Loucy (cell line): ENCODE measurements around the gene DMRTC2.

Experiments used
- H2AFZ ChIP-seq: fragments of 200-600 bp; sonication (generic); 2 replicates; pipeline ENCODE4 v1.6.0; 2016; ENCODE audit warnings: antibody characterized with exemption, mild to moderate bottlenecking, low read length, moderate library complexity
- H3F3A ChIP-seq: fragments of 200-600 bp; 2 replicates; pipeline ENCODE4 v1.6.0; 2016; ENCODE audit warnings: antibody characterized with exemption, low read depth, mild to moderate bottlenecking
- H3K27me3 ChIP-seq: fragments of 200-600 bp; sonication (generic); 2 replicates; pipeline ENCODE4 v1.6.1; 2014; ENCODE audit warnings: low read length, mild to moderate bottlenecking; ENCODE audit not compliant: insufficient read depth, poor library complexity, severe bottlenecking
- H3K36me3 ChIP-seq: fragments of 200-600 bp; sonication (generic); 2 replicates; pipeline ENCODE4 v1.6.1; 2016; ENCODE audit warnings: low read length; ENCODE audit not compliant: insufficient read depth
- H3K4me1 ChIP-seq: fragments of 200-600 bp; sonication (generic); 2 replicates; pipeline ENCODE4 v1.5.1; 2014; ENCODE audit warnings: low read length, mild to moderate bottlenecking; ENCODE audit not compliant: insufficient read depth, poor library complexity, severe bottlenecking
- H3K4me2 ChIP-seq: fragments of 200-600 bp; sonication (generic); 2 replicates; pipeline ENCODE4 v1.6.0; 2014; ENCODE audit warnings: antibody characterized with exemption, low read length, low read depth, mild to moderate bottlenecking; ENCODE audit not compliant: poor library complexity, severe bottlenecking
- H3K4me3 ChIP-seq: fragments of 200-600 bp; sonication (generic); 2 replicates; pipeline ENCODE4 v1.5.1; 2014; ENCODE audit warnings: low read length, mild to moderate bottlenecking, mixed read lengths; ENCODE audit not compliant: poor library complexity, severe bottlenecking
- H3K79me2 ChIP-seq: fragments of 200-600 bp; sonication (generic); 2 replicates; pipeline ENCODE4 v1.6.1; 2014; ENCODE audit warnings: low read length; ENCODE audit not compliant: insufficient read depth
- H3K9ac ChIP-seq: fragments of 200-600 bp; sonication (generic); 2 replicates; pipeline ENCODE4 v1.6.0; 2014; ENCODE audit warnings: mild to moderate bottlenecking, low read depth, low read length, moderate library complexity; ENCODE audit not compliant: poor library complexity, severe bottlenecking
- H3K9me2 ChIP-seq: fragments of 200-600 bp; sonication (generic); replicated peaks from 2 replicates; pipeline ENCODE4 v1.6.1; 2016; ENCODE audit warnings: low read depth, low read length, mixed read lengths
- H3K9me3 ChIP-seq: fragments of 200-600 bp; sonication (generic); 2 replicates; pipeline ENCODE4 v1.6.1; 2014; ENCODE audit warnings: mild to moderate bottlenecking, antibody characterized with exemption, low read length, low read depth; ENCODE audit not compliant: insufficient read depth
- H4K20me1 ChIP-seq: fragments of 200-600 bp; sonication (generic); 2 replicates; pipeline ENCODE4 v1.6.0; 2014; ENCODE audit warnings: antibody characterized with exemption, low read length, mild to moderate bottlenecking; ENCODE audit not compliant: insufficient read depth, poor library complexity, severe bottlenecking
- EZH2phosphoT487 ChIP-seq: fragments of 200-600 bp; IDR thresholded peaks from 2 replicates; pipeline ENCODE4 v1.6.1; 2018; ENCODE audit warnings: antibody characterized with exemption, mild to moderate bottlenecking, moderate library complexity, borderline replicate concordance
- TF ChIP-seq, protein P1 (sequence below): fragments of 200-600 bp; sonication (generic); conservative IDR thresholded peaks from 2 replicates; pipeline ENCODE4 v1.5.1; 2014; ENCODE audit warnings: mild to moderate bottlenecking, antibody characterized with exemption, low read length

The DMRTC2 gene

DNA sequence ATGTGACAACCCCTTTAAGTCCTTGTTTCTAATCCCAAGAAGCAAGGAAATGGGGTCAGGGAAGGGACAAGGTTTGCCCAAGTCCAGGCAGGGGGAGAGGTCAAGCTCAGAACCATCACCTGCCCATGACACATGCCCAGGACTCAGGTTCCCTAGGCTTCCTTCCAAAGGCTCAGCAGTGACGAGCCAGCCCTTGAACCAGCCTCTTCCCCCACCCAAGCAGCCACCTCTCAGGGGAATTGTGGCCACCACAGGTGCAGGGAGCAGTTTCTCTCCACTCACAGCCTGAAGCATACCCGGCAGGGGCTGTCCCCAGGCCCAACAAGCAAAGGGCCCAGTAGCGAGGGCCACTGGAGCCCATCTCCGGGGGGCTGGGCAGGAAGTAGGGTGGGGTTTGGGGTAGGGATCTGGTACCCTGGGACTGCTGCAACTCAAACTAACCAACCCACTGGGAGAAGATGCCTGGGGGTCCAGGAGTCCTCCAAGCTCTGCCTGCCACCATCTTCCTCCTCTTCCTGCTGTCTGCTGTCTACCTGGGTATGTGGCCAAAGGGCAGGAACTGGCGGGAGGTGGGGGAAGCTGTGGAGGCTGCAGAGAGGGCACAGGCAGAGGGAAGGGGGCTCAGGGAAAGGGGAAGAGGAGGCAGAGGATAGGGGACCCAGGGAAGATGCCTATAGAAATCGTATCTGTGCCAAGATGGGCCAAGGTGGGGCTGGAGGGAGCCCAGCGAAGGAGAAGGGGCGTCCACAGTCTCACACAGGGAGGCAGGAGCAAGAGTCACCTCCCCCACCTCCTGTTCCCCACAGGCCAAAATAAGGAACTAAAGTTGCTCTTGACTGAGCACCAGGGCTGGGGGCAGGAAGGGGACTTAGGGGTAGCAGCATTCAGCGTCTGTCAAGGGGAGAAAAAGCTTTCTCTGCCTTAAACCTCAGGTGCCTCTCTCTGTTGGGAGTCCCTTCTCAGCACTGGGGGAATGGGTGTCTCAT lies 32.3 kb downstream of the DMRTC2 start, which contains the start of gene CD79A:
TSS of gene CD79A (plus strand) at position 433 of the 986 bp plus-strand sequence. CDS start at position 459, 26 bp downstream.
- Histone ChIP-seq H2AFZ (peak within 1 kb of the TSS; percentile 23; the same call in 1 of the 2 replicates), H3K27me3 (no peaks in the 10 kb centered on the region), H4K20me1 (no peaks in the 10 kb centered on the region), H3K4me2 (peak within 1 kb of the TSS; percentile 89), H3K9ac (peak within 1 kb of the TSS; percentile 81), H3F3A (peaks cover 16% of the 10 kb centered on the region), H3K36me3 (peaks cover 5% of the 10 kb centered on the region; the same call in 1 of the 2 replicates), H3K4me3 (peak within 1 kb of the TSS; percentile 77), H3K9me3 (no peaks in the 10 kb centered on the region), H3K79me2 (peaks cover 27% of the 10 kb centered on the region), H3K4me1 (peaks cover 33% of the 10 kb centered on the region), H3K9me2 (no peaks in the 10 kb centered on the region)
- TF ChIP-seq, protein P1, sequence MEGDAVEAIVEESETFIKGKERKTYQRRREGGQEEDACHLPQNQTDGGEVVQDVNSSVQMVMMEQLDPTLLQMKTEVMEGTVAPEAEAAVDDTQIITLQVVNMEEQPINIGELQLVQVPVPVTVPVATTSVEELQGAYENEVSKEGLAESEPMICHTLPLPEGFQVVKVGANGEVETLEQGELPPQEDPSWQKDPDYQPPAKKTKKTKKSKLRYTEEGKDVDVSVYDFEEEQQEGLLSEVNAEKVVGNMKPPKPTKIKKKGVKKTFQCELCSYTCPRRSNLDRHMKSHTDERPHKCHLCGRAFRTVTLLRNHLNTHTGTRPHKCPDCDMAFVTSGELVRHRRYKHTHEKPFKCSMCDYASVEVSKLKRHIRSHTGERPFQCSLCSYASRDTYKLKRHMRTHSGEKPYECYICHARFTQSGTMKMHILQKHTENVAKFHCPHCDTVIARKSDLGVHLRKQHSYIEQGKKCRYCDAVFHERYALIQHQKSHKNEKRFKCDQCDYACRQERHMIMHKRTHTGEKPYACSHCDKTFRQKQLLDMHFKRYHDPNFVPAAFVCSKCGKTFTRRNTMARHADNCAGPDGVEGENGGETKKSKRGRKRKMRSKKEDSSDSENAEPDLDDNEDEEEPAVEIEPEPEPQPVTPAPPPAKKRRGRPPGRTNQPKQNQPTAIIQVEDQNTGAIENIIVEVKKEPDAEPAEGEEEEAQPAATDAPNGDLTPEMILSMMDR, result no peak
- no peak for TF ChIP-seq EZH2phosphoT487

DNA sequence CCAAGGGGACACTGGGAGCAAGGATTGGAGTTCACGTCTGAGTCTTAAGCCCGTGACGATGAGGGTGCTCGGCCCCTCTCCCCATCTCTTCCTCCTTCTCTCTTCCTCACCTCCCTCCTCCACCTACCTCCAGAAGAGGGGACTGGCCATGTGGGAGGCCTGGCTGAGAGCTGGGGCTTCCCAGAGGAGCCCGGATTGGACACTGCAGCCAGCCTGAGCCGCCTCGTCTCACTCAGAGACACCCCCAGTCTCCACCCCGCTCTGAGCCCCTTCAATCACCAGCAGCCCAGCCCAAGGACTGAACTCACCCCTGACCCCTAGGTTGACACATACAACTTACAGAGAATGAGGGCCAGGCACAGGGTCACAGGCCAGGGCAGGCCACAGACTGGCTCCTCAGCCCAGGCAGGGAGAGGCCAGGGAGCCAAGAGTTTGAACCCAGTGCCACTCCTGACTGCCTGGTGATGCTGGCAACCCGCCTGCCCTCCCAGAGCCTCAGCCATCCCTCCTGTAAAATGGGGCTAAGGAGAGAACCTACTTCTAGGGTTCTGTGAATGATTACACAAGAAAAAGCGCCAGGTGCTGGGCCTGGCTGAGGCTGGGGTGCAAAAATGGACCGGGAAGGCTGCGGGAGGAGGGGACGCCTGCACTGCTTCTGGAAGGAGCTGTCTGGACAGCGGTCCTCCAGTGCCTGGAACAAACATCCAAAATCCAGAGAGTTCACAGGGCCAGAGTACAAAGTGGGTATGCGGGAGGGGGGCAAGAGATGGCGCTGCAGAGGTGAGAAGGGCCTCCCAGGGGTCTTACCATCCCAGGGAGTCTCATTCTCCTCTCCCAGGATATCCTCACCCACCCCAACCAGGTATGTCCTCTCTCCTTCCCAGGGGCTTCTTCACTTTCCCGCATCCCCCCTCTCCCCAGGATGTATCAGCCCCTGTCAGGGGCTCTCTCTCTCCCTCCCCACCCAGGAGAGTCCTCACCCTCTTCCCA lies 33.4 kb downstream of the DMRTC2 start:
- Histone ChIP-seq H4K20me1 (no peaks in the 10 kb centered on the region), H3K9me3 (no peaks in the 10 kb centered on the region), H3K4me1 (peaks cover 33% of the 10 kb centered on the region), H3K79me2 (peaks cover 28% of the 10 kb centered on the region), H3K9me2 (no peaks in the 10 kb centered on the region), H3K4me3 (peak overlapping the region; percentile 77), H3F3A (peaks cover 16% of the 10 kb centered on the region), H3K4me2 (peak overlapping the region; percentile 89), H3K36me3 (no peaks in the 10 kb centered on the region), H3K27me3 (no peaks in the 10 kb centered on the region), H2AFZ (peak overlapping the region; percentile 23; the same call in 1 of the 2 replicates), H3K9ac (peak overlapping the region; percentile 81)
- no peak for TF ChIP-seq EZH2phosphoT487
- TF ChIP-seq, protein P1, result no peak

DNA sequence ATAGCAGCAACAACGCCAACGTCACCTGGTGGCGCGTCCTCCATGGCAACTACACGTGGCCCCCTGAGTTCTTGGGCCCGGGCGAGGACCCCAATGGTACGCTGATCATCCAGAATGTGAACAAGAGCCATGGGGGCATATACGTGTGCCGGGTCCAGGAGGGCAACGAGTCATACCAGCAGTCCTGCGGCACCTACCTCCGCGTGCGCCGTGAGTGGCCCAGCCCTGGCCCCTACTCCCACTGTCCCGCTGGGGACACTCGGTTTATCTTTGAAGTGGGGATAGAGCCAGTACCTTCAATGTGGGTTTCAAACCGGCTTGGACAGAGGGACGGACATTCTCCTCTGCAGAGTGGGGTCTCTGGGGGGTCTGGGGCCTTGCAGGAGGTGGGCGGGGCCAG lies 34.2 kb downstream of the DMRTC2 start:
- Histone ChIP-seq H3K9me3 (no peaks in the 10 kb centered on the region), H3K27me3 (no peaks in the 10 kb centered on the region), H3K4me1 (peaks cover 33% of the 10 kb centered on the region), H3K79me2 (peaks cover 35% of the 10 kb centered on the region), H3K4me3 (peak overlapping the region; percentile 77), H3K36me3 (no peaks in the 10 kb centered on the region), H4K20me1 (no peaks in the 10 kb centered on the region), H2AFZ (no peak overlapping the region), H3K9ac (peak overlapping the region; percentile 81), H3F3A (peaks cover 16% of the 10 kb centered on the region), H3K9me2 (no peaks in the 10 kb centered on the region), H3K4me2 (peak overlapping the region; percentile 89)
- TF ChIP-seq, protein P1, result no peak
- TF ChIP-seq EZH2phosphoT487, result no peak
